H1 (cell line): ENCODE results near the gene ZMIZ1. TPM values are rescaled to one million over a fixed set of nuclear protein-coding genes. Genes with fewer than 3 reads are reported as not detected.

Source experiments
- CTCF ChIA-PET: fragments of 300-600 bp; sonication (Branson Sonifier 250); formaldehyde crosslinking; loops from one replicate; lab custom pipeline; 2021; ENCODE audit not compliant: partially characterized antibody; lab: Charles Lee
- POLR2A ChIA-PET: fragments of 300-600 bp; sonication (Branson Sonifier 250); formaldehyde crosslinking; loops from one replicate; lab custom pipeline; 2021; ENCODE audit warnings: inconsistent platforms; ENCODE audit not compliant: partially characterized antibody; lab: Charles Lee
- DNase-seq, 2 experiments: peaks; one replicate each; pipeline versions ENCODE4 v3.0.0 to v3.0.0-alpha.2; 2010 to 2022; ENCODE audit warnings: low spot score in 2 of 2, low read depth in 1 of 2, mixed read lengths in 1 of 2
- FAIRE-seq: peaks from 2 replicates; lab custom pipeline; 2011; peaks lifted over from hg19 to GRCh38; lab: Jason Lieb, UNC
- H2AFZ ChIP-seq: 2 replicates; pipeline ENCODE4 v1.8.1; 2012; ENCODE audit warnings: low read length, inconsistent platforms
- H2AK5ac ChIP-seq: 2 replicates; pipeline ENCODE4 v1.6.1; 2013; ENCODE audit warnings: low read depth, low read length
- H2BK120ac ChIP-seq: replicated peaks from 2 replicates; pipeline ENCODE3; 2013; ENCODE audit warnings: low read depth, low read length, inconsistent platforms
- H2BK12ac ChIP-seq: 2 replicates; pipeline ENCODE4 v1.6.1; 2013; ENCODE audit warnings: low read depth, low read length
- H2BK15ac ChIP-seq: 2 replicates; pipeline ENCODE4 v1.6.1; 2013; ENCODE audit warnings: low read length
- H2BK20ac ChIP-seq: 2 replicates; pipeline ENCODE4 v1.6.1; 2013; ENCODE audit warnings: low read length
- H2BK5ac ChIP-seq: 2 replicates; pipeline ENCODE4 v1.6.1; 2013; ENCODE audit warnings: low read depth, low read length
- H3K14ac ChIP-seq: 2 replicates; pipeline ENCODE4 v1.6.1; 2013; ENCODE audit warnings: inconsistent platforms; ENCODE audit not compliant: insufficient read length
- H3K18ac ChIP-seq: 2 replicates; pipeline ENCODE4 v1.6.1; 2013; ENCODE audit warnings: low read length; ENCODE audit errors: extremely low read depth
- H3K23ac ChIP-seq: 2 replicates; pipeline ENCODE4 v1.6.1; 2013; ENCODE audit warnings: inconsistent platforms; ENCODE audit not compliant: insufficient read length
- H3K23me2 ChIP-seq: 2 replicates; pipeline ENCODE4 v1.6.1; 2013; ENCODE audit warnings: low read depth, low read length
- H3K27ac ChIP-seq: 2 replicates; pipeline ENCODE4 v1.6.1; 2011; ENCODE audit warnings: low read depth, low read length, inconsistent platforms
- H3K27me3 ChIP-seq, 4 experiments: replicated peaks in 1 of 4; 1 replicate in 1 of 4; 2 replicates in 3 of 4; pipeline versions ENCODE4 v1.6.1 to v1.8.1; 2011 to 2013; ENCODE audit warnings: low read length in 3 of 4, mild to moderate bottlenecking in 3 of 4, inconsistent platforms in 2 of 4, mixed read lengths in 2 of 4, moderate library complexity in 1 of 4; ENCODE audit not compliant: control insufficient read depth in 3 of 4, insufficient read depth in 3 of 4; ENCODE audit errors: extremely low read depth in 1 of 4
- H3K36me3 ChIP-seq, 4 experiments: 2 replicates each; pipeline versions ENCODE4 v1.6.1 to v1.8.1; 2011 to 2013; ENCODE audit warnings: mild to moderate bottlenecking in 4 of 4, low read length in 3 of 4, moderate library complexity in 2 of 4, control low read depth in 1 of 4, inconsistent platforms in 1 of 4; ENCODE audit not compliant: insufficient read depth in 4 of 4, control insufficient read depth in 2 of 4
- H3K4ac ChIP-seq: replicated peaks from 2 replicates; pipeline ENCODE3; 2013; ENCODE audit warnings: low read length, low read depth, mixed read lengths, inconsistent platforms; ENCODE audit not compliant: insufficient read length
- H3K4me1 ChIP-seq, 4 experiments: replicated peaks in 1 of 4; 1 replicate in 1 of 4; 2 replicates in 3 of 4; pipeline versions ENCODE4 v1.6.1 to v1.8.1; 2011 to 2013; ENCODE audit warnings: low read length in 3 of 4, inconsistent platforms in 2 of 4, mixed read lengths in 1 of 4; ENCODE audit not compliant: insufficient read depth in 4 of 4, control insufficient read depth in 3 of 4
- H3K4me2 ChIP-seq, 2 experiments: 2 replicates each; pipeline versions ENCODE4 v1.6.1 to v1.8.1; 2011 to 2013; ENCODE audit warnings: low read depth in 2 of 2, low read length in 2 of 2, control low read depth in 1 of 2, inconsistent platforms in 1 of 2, mild to moderate bottlenecking in 1 of 2; ENCODE audit not compliant: insufficient read depth in 1 of 2
- H3K4me3 ChIP-seq, 4 experiments: fragments of 200-600, 300-600 bp in 1 of 4; sonication (generic), shearing (Covaris generic), sonication (Bioruptor Twin) in 1 of 4; 2 replicates each; pipeline versions ENCODE4 v1.5.1 to v1.8.1; 2011 to 2016; ENCODE audit warnings: low read length in 4 of 4, low read depth in 3 of 4, control low read depth in 2 of 4, inconsistent platforms in 2 of 4, mild to moderate bottlenecking in 2 of 4, mixed read lengths in 1 of 4, moderate library complexity in 1 of 4; ENCODE audit not compliant: insufficient read depth in 2 of 4; ENCODE audit errors: extremely low read depth in 1 of 4
- H3K56ac ChIP-seq: replicated peaks from 2 replicates; pipeline ENCODE3; 2013; ENCODE audit warnings: low read depth, mild to moderate bottlenecking, mixed read lengths, low read length, inconsistent platforms; ENCODE audit not compliant: insufficient read length
- H3K79me1 ChIP-seq: 2 replicates; pipeline ENCODE4 v1.6.1; 2013; ENCODE audit warnings: low read depth, low read length, control low read depth
- H3K79me2 ChIP-seq, 2 experiments: 2 replicates each; pipeline versions ENCODE4 v1.6.1 to v1.8.1; 2012 to 2013; ENCODE audit warnings: low read length in 2 of 2, mild to moderate bottlenecking in 2 of 2, inconsistent platforms in 1 of 2; ENCODE audit not compliant: insufficient read depth in 2 of 2, control insufficient read depth in 1 of 2
- H3K9ac ChIP-seq, 4 experiments: replicated peaks in 1 of 4; 1 replicate in 1 of 4; 2 replicates in 3 of 4; pipeline versions ENCODE4 v1.6.1 to v1.8.1; 2011 to 2013; ENCODE audit warnings: low read depth in 3 of 4, low read length in 3 of 4, control low read depth in 2 of 4, mild to moderate bottlenecking in 2 of 4, moderate library complexity in 2 of 4, inconsistent platforms in 1 of 4; ENCODE audit errors: extremely low read depth in 1 of 4
- H3K9me3 ChIP-seq, 2 experiments: 2 replicates each; pipeline versions ENCODE4 v1.6.1 to v1.8.1; 2012 to 2013; ENCODE audit warnings: mild to moderate bottlenecking in 2 of 2, moderate library complexity in 2 of 2, control low read depth in 1 of 2, inconsistent platforms in 1 of 2, low read depth in 1 of 2, low read length in 1 of 2, mixed read lengths in 1 of 2; ENCODE audit not compliant: insufficient read depth in 2 of 2
- H4K20me1 ChIP-seq, 2 experiments: replicated peaks in 1 of 2; 2 replicates each; pipeline versions ENCODE3 to v1.8.1; 2011 to 2013; ENCODE audit warnings: inconsistent platforms in 2 of 2, low read length in 2 of 2, mild to moderate bottlenecking in 1 of 2; ENCODE audit not compliant: insufficient read depth in 2 of 2, control insufficient read depth in 1 of 2
- H4K5ac ChIP-seq: 2 replicates; pipeline ENCODE4 v1.6.1; 2013; ENCODE audit warnings: low read length, low read depth, mixed read lengths, inconsistent platforms; ENCODE audit not compliant: insufficient read length
- H4K8ac ChIP-seq: 2 replicates; pipeline ENCODE4 v1.8.0; 2013; ENCODE audit warnings: mild to moderate bottlenecking, moderate library complexity, low read length, inconsistent platforms; ENCODE audit not compliant: insufficient read depth; ENCODE audit errors: extremely low read depth
- H4K91ac ChIP-seq: replicated peaks from 2 replicates; pipeline ENCODE3; 2013; ENCODE audit warnings: low read length, mixed read lengths, inconsistent platforms; ENCODE audit not compliant: insufficient read length
- BACH1 ChIP-seq: IDR thresholded peaks from 2 replicates; pipeline ENCODE4 v1.6.1; 2012; ENCODE audit warnings: low read length, improper control_type of control experiment
- BRCA1 ChIP-seq: IDR thresholded peaks from 2 replicates; pipeline ENCODE4 v1.6.1; 2012; ENCODE audit warnings: low read depth, low read length, improper control_type of control experiment
- CBX5 ChIP-seq: fragments of 300-800, 300-1000 bp; sonication (generic); IDR thresholded peaks from 2 replicates; pipeline ENCODE4 v1.7.1; 2016; ENCODE audit warnings: antibody characterized with exemption, low read length, low read depth
- CHD1 ChIP-seq: IDR thresholded peaks from 2 replicates; pipeline ENCODE4 v1.6.1; 2012; ENCODE audit warnings: low read depth, low read length, improper control_type of control experiment
- EGR1 ChIP-seq: IDR thresholded peaks from 2 replicates; pipeline ENCODE4 v1.6.1; 2011; ENCODE audit warnings: low read depth, low read length, borderline replicate concordance
- JUN ChIP-seq: IDR thresholded peaks from 2 replicates; pipeline ENCODE4 v1.6.1; 2011; ENCODE audit warnings: low read depth, mild to moderate bottlenecking, improper control_type of control experiment, low read length
- NANOG ChIP-seq: IDR thresholded peaks from 2 replicates; pipeline ENCODE4 v1.6.1; 2011; ENCODE audit warnings: low read length, low read depth, mild to moderate bottlenecking, inconsistent platforms; ENCODE audit not compliant: insufficient read depth, poor library complexity, severe bottlenecking
- RBBP5 ChIP-seq: IDR thresholded peaks from 2 replicates; pipeline ENCODE4 v1.7.1; 2012; ENCODE audit warnings: low read depth, mild to moderate bottlenecking, inconsistent platforms, low read length, moderate library complexity, borderline replicate concordance
- SAP30 ChIP-seq: fragments of 300-600 bp; sonication (generic); IDR thresholded peaks from 2 replicates; pipeline ENCODE4 v1.7.1; 2012; ENCODE audit warnings: low read length, moderate library complexity, mild to moderate bottlenecking, inconsistent platforms; ENCODE audit not compliant: insufficient read depth, insufficient replicate concordance
- SIN3A ChIP-seq, 2 experiments: IDR thresholded peaks in 1 of 2; conservative IDR thresholded peaks in 1 of 2; 2 replicates each; pipeline ENCODE4 v1.6.1; 2011 to 2012; ENCODE audit warnings: low read length in 2 of 2, improper control_type of control experiment in 1 of 2, low read depth in 1 of 2, mild to moderate bottlenecking in 1 of 2
- TAF7 ChIP-seq: optimal IDR thresholded peaks from 2 replicates; pipeline ENCODE3; 2011; ENCODE audit warnings: low read depth, mild to moderate bottlenecking, inconsistent platforms, low read length, moderate library complexity, borderline replicate concordance
- TEAD4 ChIP-seq: IDR thresholded peaks from 2 replicates; pipeline ENCODE4 v1.6.1; 2012; ENCODE audit warnings: low read depth, low read length, inconsistent platforms, mixed read lengths
- USF2 ChIP-seq: IDR thresholded peaks from 2 replicates; pipeline ENCODE4 v1.6.1; 2011; ENCODE audit warnings: low read length, improper control_type of control experiment
- WGBS, 2 experiments: shearing (Covaris generic) in 1 of 2; methylation state at CpG; one replicate each; pipeline versions ENCODE4 v1.1.6 to v1.1.7; 2013 to 2015; ENCODE audit warnings: low lambda C conversion rate in 2 of 2, mixed read lengths in 2 of 2, inconsistent platforms in 1 of 2, low coverage in 1 of 2, missing lambda C conversion rate in 1 of 2; ENCODE audit not compliant: insufficient replicate concordance in 2 of 2, insufficient coverage in 1 of 2, insufficient read length in 1 of 2; ENCODE audit errors: extremely low coverage in 1 of 2, missing lambda C conversion rate in 1 of 2; 5-methylcytosine and 5-hydroxymethylcytosine counted together
- polyA plus RNA-seq, 7 experiments: library from polyadenylated mRNA; depleted of rRNA in 3 of 7; stranded (reverse) in 5 of 7; unstranded in 2 of 7; fragments of >200 nt in 5 of 7; fragments of 200-250 nt in 2 of 7; gene quantifications; 1 replicate in 5 of 7; 2 replicates in 1 of 7; 4 replicates in 1 of 7; pipeline versions ENCODE4 v1.2.1 to v1.2.3, GENCODE V29; 2011 to 2013; ENCODE audit warnings: missing spikeins in 2 of 7, mixed read lengths in 2 of 7
- total RNA-seq: library from RNA; stranded (reverse); fragmentation: NEBNext Ultra II Directional; extraction: Animal tissue kit (Norgen Biotek cat#: 25700); gene quantifications from 2 replicates; pipeline ENCODE4 v1.2.1, GENCODE V29; 2021

Gene ZMIZ1
- total and polyA plus RNA-seq, 2 of the 8 experiments (the other 6 are each of a cell fraction or from before 2014, with no cell fraction given) = 8.1 to 28.0 TPM

- 0 out of 2 replicates have a peak overlapping the region, but pooled peaks have one; percentile 0 for H2BK12ac ChIP-seq
- no peak for DNase-seq
- TF ChIP-seq SAP30 (no peak), CBX5 (no peak), JUN (no peak), RBBP5 (no peak), EGR1 (no peak), CHD1 (no peak), SIN3A (conservative IDR thresholded peaks at IDR 0.05 in 1 of 2, IDR thresholded peaks at IDR 0.05 in 1 of 2; ENCODE audit: low read depth in 1 of 2, low read length in 2 of 2) (no peak), TEAD4 (no peak), TAF7 (no peak), BACH1 (no peak), NANOG (no peak), BRCA1 (no peak), USF2 (no peak)
Measured at GRCh38 chr10:79044846-79045245, 23.9 kb upstream of the ZMIZ1 start.

More at GRCh38 chr10:79044846-79045245, 23.9 kb upstream of the ZMIZ1 start:
- no peaks in the 10 kb centered on the region for H3K79me1 ChIP-seq
- H4K8ac ChIP-seq = no peak overlapping the region
- H3K56ac ChIP-seq = no peak overlapping the region
- ChIA-PET POLR2A (no interaction called here), CTCF (interaction anchor here (1.0 kb wide), 1 partner anchor 10 kb away, joined by 4 read pairs; no protein-coding TSS in a partner anchor)
- no peak overlapping the region for H3K9ac ChIP-seq
- no peaks in the 10 kb centered on the region for H3K27me3 ChIP-seq
- H2BK5ac ChIP-seq = no peak overlapping the region
- no peak overlapping the region for H2AK5ac ChIP-seq
- no peak overlapping the region for H3K4me3 ChIP-seq
- H2BK120ac ChIP-seq = no peak overlapping the region
- H4K91ac ChIP-seq = no peak overlapping the region
- no peak overlapping the region for H2BK20ac ChIP-seq
- no peak overlapping the region for H3K14ac ChIP-seq
- H3K79me2 ChIP-seq = no peaks in the 10 kb centered on the region
- no peak overlapping the region for H4K5ac ChIP-seq
- H2BK15ac ChIP-seq = peak overlapping the region; percentile 84; the same call in 1 of the 2 replicates
- no peak overlapping the region for H2AFZ ChIP-seq
- 85% methylated on average over 4 of the region's 4 CpGs; no CpG with 5 or more reads in 1 of the 2 experiments for WGBS, 2 experiments
- FAIRE-seq = no peak
- H3K4me1 ChIP-seq = peaks cover 0 to 5% (median 2%) of the 10 kb centered on the region in 4 experiments; a peak in 3 of 7 replicates
- no peak overlapping the region for H3K27ac ChIP-seq
- H3K23me2 ChIP-seq = no peaks in the 10 kb centered on the region
- no peak overlapping the region for H3K4me2 ChIP-seq
- H3K36me3 ChIP-seq = no peaks in the 10 kb centered on the region
- H3K18ac ChIP-seq = no peak overlapping the region
- peaks cover 0 to 3% of the 10 kb centered on the region in 2 experiments for H4K20me1 ChIP-seq
- H3K9me3 ChIP-seq = no peaks in the 10 kb centered on the region
- H3K23ac ChIP-seq = no peak overlapping the region
- H3K4ac ChIP-seq = no peak overlapping the region
